Neural progenitor cell (in vitro differentiated cells): ENCODE measurements around the gene SCARF2.

Source experiments
- EZH2 ChIP-seq: fragments of 200-600 bp; sonication (generic); IDR thresholded peaks from 2 replicates; pipeline ENCODE4 v1.6.1; 2017; ENCODE audit warnings: antibody characterized with exemption, mild to moderate bottlenecking, moderate library complexity
- EZH2phosphoT487 ChIP-seq: fragments of 200-600 bp; sonication (generic); IDR thresholded peaks from 2 replicates; pipeline ENCODE4 v1.6.1; 2017; ENCODE audit warnings: antibody characterized with exemption
- TF ChIP-seq, protein P1 (sequence below): fragments of 200-600 bp; sonication (generic); IDR thresholded peaks from 2 replicates; pipeline ENCODE4 v1.5.1; 2017; ENCODE audit warnings: antibody characterized with exemption, mild to moderate bottlenecking

DNA sequence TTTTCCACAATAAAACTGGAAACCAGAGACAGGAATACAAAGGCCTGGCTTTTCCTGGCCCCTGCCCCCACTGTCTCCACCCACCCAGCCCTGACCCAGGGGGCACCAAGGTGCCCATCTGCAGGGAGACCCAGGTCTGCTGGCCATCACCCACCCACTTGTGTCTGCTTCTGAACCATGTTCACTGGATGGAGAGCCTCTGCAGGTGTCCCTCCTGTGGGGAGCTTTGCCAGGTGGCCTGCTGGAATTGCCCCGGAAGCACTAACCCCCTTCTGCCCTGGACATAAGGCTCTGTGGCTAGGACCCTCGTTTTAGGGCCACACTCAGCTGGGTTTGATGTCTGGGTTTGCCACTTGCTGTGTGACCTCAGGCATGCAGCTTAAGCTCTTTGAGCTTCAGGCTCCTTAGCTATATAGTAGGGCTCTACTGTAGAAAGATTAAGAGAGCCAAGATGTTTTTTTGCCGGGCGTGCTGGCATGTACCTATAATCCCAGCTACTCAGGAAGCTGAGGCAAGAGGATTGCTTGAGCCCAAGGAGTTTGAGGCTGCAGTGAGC lies 3.9 kb downstream of the SCARF2 start:
- TF ChIP-seq, protein P1, sequence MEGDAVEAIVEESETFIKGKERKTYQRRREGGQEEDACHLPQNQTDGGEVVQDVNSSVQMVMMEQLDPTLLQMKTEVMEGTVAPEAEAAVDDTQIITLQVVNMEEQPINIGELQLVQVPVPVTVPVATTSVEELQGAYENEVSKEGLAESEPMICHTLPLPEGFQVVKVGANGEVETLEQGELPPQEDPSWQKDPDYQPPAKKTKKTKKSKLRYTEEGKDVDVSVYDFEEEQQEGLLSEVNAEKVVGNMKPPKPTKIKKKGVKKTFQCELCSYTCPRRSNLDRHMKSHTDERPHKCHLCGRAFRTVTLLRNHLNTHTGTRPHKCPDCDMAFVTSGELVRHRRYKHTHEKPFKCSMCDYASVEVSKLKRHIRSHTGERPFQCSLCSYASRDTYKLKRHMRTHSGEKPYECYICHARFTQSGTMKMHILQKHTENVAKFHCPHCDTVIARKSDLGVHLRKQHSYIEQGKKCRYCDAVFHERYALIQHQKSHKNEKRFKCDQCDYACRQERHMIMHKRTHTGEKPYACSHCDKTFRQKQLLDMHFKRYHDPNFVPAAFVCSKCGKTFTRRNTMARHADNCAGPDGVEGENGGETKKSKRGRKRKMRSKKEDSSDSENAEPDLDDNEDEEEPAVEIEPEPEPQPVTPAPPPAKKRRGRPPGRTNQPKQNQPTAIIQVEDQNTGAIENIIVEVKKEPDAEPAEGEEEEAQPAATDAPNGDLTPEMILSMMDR = no peak
- TF ChIP-seq EZH2phosphoT487 = no peak
- no peak for TF ChIP-seq EZH2
